Breast epithelium (tissue), 3 donors: ENCODE results near the gene TTC27.

ENCODE experiments used
- POLR2A ChIP-seq: fragments of 450-650 bp; IDR thresholded peaks from one replicate; pipeline ENCODE4 v1.6.1; 2016; ENCODE audit warnings: antibody characterized with exemption, mild to moderate bottlenecking, moderate library complexity
- POLR2AphosphoS5 ChIP-seq, 3 donors: sonication (generic); formaldehyde crosslinking; IDR thresholded peaks; one replicate each; pipeline ENCODE4 v1.6.1; 2017; ENCODE audit warnings: antibody characterized with exemption in 3 of 3
- TF ChIP-seq, protein P1 (sequence below), 3 donors: fragments of 450-650 bp; IDR thresholded peaks; one replicate each; pipeline ENCODE4 v1.5.1; 2016 to 2017; ENCODE audit warnings: antibody characterized with exemption in 3 of 3, mild to moderate bottlenecking in 3 of 3, moderate library complexity in 3 of 3

- TF ChIP-seq, protein P1, sequence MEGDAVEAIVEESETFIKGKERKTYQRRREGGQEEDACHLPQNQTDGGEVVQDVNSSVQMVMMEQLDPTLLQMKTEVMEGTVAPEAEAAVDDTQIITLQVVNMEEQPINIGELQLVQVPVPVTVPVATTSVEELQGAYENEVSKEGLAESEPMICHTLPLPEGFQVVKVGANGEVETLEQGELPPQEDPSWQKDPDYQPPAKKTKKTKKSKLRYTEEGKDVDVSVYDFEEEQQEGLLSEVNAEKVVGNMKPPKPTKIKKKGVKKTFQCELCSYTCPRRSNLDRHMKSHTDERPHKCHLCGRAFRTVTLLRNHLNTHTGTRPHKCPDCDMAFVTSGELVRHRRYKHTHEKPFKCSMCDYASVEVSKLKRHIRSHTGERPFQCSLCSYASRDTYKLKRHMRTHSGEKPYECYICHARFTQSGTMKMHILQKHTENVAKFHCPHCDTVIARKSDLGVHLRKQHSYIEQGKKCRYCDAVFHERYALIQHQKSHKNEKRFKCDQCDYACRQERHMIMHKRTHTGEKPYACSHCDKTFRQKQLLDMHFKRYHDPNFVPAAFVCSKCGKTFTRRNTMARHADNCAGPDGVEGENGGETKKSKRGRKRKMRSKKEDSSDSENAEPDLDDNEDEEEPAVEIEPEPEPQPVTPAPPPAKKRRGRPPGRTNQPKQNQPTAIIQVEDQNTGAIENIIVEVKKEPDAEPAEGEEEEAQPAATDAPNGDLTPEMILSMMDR (IDR thresholded peaks at IDR 0.05) = no peak
- TF ChIP-seq POLR2AphosphoS5 (IDR thresholded peaks at IDR 0.05) (no peak), POLR2A (no peak)
Measured at GRCh38 chr2:32806857-32807256, 179.0 kb downstream of the TTC27 start.
